Esophagus muscularis mucosa (tissue), 4 donors: Measurements from ENCODE around the gene HMX3.

Source experiments
- EP300 ChIP-seq: sonication (generic); formaldehyde crosslinking; IDR thresholded peaks from one replicate; pipeline ENCODE4 v1.6.1; 2017; ENCODE audit warnings: antibody characterized with exemption
- POLR2A ChIP-seq: fragments of 450-650 bp; IDR thresholded peaks from one replicate; pipeline ENCODE4 v1.6.1; 2017; ENCODE audit warnings: antibody characterized with exemption, moderate library complexity, mild to moderate bottlenecking, low read depth
- POLR2AphosphoS5 ChIP-seq, 2 donors: sonication (generic); formaldehyde crosslinking; IDR thresholded peaks; one replicate each; pipeline ENCODE4 v1.6.1; 2017; ENCODE audit warnings: antibody characterized with exemption in 2 of 2
- TF ChIP-seq, protein P1 (sequence below), 3 experiments: fragments of 200-600 bp in 2 of 3; fragments of 450-650 bp in 1 of 3; sonication (generic) in 2 of 3; IDR thresholded peaks; one replicate each; pipeline ENCODE4 v1.5.1; 2017 to 2019; ENCODE audit warnings: antibody characterized with exemption in 3 of 3, mild to moderate bottlenecking in 2 of 3, moderate library complexity in 1 of 3

GRCh38 chr10:123135415-123136141, at the start of gene HMX3:
- TF ChIP-seq POLR2A (no peak), EP300 (no peak), POLR2AphosphoS5 (IDR thresholded peaks at IDR 0.05) (no peak)
- TF ChIP-seq, protein P1, sequence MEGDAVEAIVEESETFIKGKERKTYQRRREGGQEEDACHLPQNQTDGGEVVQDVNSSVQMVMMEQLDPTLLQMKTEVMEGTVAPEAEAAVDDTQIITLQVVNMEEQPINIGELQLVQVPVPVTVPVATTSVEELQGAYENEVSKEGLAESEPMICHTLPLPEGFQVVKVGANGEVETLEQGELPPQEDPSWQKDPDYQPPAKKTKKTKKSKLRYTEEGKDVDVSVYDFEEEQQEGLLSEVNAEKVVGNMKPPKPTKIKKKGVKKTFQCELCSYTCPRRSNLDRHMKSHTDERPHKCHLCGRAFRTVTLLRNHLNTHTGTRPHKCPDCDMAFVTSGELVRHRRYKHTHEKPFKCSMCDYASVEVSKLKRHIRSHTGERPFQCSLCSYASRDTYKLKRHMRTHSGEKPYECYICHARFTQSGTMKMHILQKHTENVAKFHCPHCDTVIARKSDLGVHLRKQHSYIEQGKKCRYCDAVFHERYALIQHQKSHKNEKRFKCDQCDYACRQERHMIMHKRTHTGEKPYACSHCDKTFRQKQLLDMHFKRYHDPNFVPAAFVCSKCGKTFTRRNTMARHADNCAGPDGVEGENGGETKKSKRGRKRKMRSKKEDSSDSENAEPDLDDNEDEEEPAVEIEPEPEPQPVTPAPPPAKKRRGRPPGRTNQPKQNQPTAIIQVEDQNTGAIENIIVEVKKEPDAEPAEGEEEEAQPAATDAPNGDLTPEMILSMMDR (IDR thresholded peaks at IDR 0.05), result no peak
